GM12878 (cell line): ENCODE results near the gene RGS18.

Source experiments
- TF ChIP-seq, protein P1 (sequence below): fragments of 450-650 bp; IDR thresholded peaks from 2 replicates; pipeline ENCODE4 v1.6.1; 2014; ENCODE audit warnings: mild to moderate bottlenecking
- TF ChIP-seq, protein P2 (sequence below), 3 experiments: IDR thresholded peaks in 2 of 3; conservative IDR thresholded peaks in 1 of 3; 2 replicates each; pipeline ENCODE4 v1.5.1; 2011; ENCODE audit warnings: low read depth in 3 of 3, low read length in 3 of 3, mild to moderate bottlenecking in 3 of 3, control low read depth in 2 of 3, moderate library complexity in 2 of 3, inconsistent platforms in 1 of 3, mixed read lengths in 1 of 3; ENCODE audit not compliant: control insufficient read depth in 2 of 3, insufficient read depth in 1 of 3; ENCODE audit errors: extremely low read depth in 1 of 3

DNA sequence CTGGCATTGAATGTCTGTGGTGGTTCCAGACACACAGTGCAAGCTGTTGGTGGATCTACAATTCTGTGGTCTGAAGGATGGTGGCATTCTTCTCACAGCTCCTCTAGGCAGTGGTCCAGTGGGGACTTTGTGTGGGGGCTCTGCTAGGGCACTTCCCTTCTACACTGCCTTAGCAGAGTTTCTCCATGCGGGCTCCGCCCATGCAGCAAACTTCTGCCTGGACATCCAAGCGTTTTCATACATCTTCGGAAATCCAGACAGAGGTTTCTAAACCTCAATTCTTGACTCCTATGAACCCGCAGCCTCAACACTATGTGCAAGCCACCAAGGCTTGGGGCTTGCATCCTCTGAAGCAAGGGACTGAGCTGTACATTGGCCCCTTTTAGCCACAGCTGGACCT is 43.0 kb downstream of the RGS18 start:
- TF ChIP-seq, protein P1, sequence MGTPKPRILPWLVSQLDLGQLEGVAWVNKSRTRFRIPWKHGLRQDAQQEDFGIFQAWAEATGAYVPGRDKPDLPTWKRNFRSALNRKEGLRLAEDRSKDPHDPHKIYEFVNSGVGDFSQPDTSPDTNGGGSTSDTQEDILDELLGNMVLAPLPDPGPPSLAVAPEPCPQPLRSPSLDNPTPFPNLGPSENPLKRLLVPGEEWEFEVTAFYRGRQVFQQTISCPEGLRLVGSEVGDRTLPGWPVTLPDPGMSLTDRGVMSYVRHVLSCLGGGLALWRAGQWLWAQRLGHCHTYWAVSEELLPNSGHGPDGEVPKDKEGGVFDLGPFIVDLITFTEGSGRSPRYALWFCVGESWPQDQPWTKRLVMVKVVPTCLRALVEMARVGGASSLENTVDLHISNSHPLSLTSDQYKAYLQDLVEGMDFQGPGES, result no peak
- TF ChIP-seq, protein P2, sequence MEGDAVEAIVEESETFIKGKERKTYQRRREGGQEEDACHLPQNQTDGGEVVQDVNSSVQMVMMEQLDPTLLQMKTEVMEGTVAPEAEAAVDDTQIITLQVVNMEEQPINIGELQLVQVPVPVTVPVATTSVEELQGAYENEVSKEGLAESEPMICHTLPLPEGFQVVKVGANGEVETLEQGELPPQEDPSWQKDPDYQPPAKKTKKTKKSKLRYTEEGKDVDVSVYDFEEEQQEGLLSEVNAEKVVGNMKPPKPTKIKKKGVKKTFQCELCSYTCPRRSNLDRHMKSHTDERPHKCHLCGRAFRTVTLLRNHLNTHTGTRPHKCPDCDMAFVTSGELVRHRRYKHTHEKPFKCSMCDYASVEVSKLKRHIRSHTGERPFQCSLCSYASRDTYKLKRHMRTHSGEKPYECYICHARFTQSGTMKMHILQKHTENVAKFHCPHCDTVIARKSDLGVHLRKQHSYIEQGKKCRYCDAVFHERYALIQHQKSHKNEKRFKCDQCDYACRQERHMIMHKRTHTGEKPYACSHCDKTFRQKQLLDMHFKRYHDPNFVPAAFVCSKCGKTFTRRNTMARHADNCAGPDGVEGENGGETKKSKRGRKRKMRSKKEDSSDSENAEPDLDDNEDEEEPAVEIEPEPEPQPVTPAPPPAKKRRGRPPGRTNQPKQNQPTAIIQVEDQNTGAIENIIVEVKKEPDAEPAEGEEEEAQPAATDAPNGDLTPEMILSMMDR (IDR thresholded peaks at IDR 0.05 in 2 of 3, conservative IDR thresholded peaks at IDR 0.05 in 1 of 3; ENCODE audit: control insufficient read depth in 2 of 3, extremely low read depth in 1 of 3, insufficient read depth in 1 of 3, low read depth in 3 of 3, low read length in 3 of 3), result no peak
